GM12878 (cell line): Measurements from ENCODE around the gene PTCRA. TPM values are rescaled to one million over a fixed set of nuclear protein-coding genes. Genes with fewer than 3 reads are reported as not detected.

ENCODE experiments used
- ATAC-seq: fragments of 200-7000 bp; cut with Tn5 transposase; 3 replicates; pipeline ENCODE4 v1.9.1; 2020; ENCODE audit warnings: mild to moderate bottlenecking, moderate library complexity
- BruUV-seq: library from RNA; stranded (reverse); fragments of 400-500 nt; replicated peaks from 2 replicates; lab custom pipeline; 2021; lab: Mats Ljungman, UMichigan
- CTCF ChIA-PET: fragments of 300-600 bp; sonication (Branson Sonifier 250); formaldehyde crosslinking; extraction: SDS; loops from one replicate; lab custom pipeline; 2021; ENCODE audit warnings: inconsistent platforms; lab: Yijun Ruan, JAX
- POLR2A ChIA-PET: fragments of 350-600 bp; formaldehyde crosslinking; extraction: SDS; loops from one replicate; lab custom pipeline; 2021; ENCODE audit warnings: inconsistent platforms; lab: Charles Lee
- RAD21 ChIA-PET: fragments of 300-600 bp; sonication (Branson Sonifier 250); formaldehyde crosslinking; loops from one replicate; lab custom pipeline; 2023; ENCODE audit warnings: antibody characterized with exemption; ENCODE audit not compliant: unreplicated experiment; lab: Charles Lee
- SMC1A ChIA-PET: fragments of 300-600 bp; sonication (Branson Sonifier 250); formaldehyde crosslinking; loops from one replicate; lab custom pipeline; 2023; ENCODE audit not compliant: unreplicated experiment, uncharacterized antibody; lab: Charles Lee
- DNase-seq: peaks from one replicate; pipeline ENCODE4 v3.0.0-alpha.2; 2011; ENCODE audit warnings: low read depth, low spot score
- FAIRE-seq: peaks from 3 replicates; lab custom pipeline; 2011; peaks lifted over from hg19 to GRCh38; lab: Jason Lieb, UNC
- H2AFZ ChIP-seq: 2 replicates; pipeline ENCODE4 v1.6.0; 2011; ENCODE audit warnings: low read depth, low read length, control low read depth; ENCODE audit not compliant: control insufficient read depth
- H3K27ac ChIP-seq: 2 replicates; pipeline ENCODE4 v1.5.1; 2011; ENCODE audit warnings: control low read depth; ENCODE audit not compliant: control insufficient read depth, insufficient read depth
- H3K27me3 ChIP-seq, 2 experiments: replicated peaks in 1 of 2; 2 replicates each; pipeline versions ENCODE4 v1.6.0 to v1.6.1; 2011; ENCODE audit warnings: low read length in 1 of 2; ENCODE audit not compliant: control insufficient read depth in 2 of 2, insufficient read depth in 2 of 2
- H3K36me3 ChIP-seq, 2 experiments: 2 replicates each; pipeline ENCODE4 v1.5.1; 2011; ENCODE audit warnings: low read length in 1 of 2; ENCODE audit not compliant: control insufficient read depth in 2 of 2, insufficient read depth in 2 of 2
- H3K4me1 ChIP-seq: 2 replicates; pipeline ENCODE4 v1.6.1; 2011; ENCODE audit warnings: mild to moderate bottlenecking, low read length, moderate library complexity, mixed read lengths; ENCODE audit not compliant: control insufficient read depth, insufficient read depth
- H3K4me2 ChIP-seq: 2 replicates; pipeline ENCODE4 v1.6.0; 2011; ENCODE audit warnings: control low read depth; ENCODE audit not compliant: control insufficient read depth, insufficient read depth
- H3K4me3 ChIP-seq: fragments of 200-600 bp; sonication (generic); 2 replicates; pipeline ENCODE4 v1.5.1; 2016
- H3K79me2 ChIP-seq: 2 replicates; pipeline ENCODE4 v1.6.0; 2011; ENCODE audit warnings: low read length; ENCODE audit not compliant: control insufficient read depth, insufficient read depth
- H3K9ac ChIP-seq: 2 replicates; pipeline ENCODE4 v1.8.0; 2011; ENCODE audit warnings: low read length, control low read depth, mixed read lengths; ENCODE audit not compliant: control insufficient read depth, insufficient read depth
- H3K9me3 ChIP-seq: replicated peaks from 3 replicates; pipeline ENCODE4 v1.5.1; 2011; ENCODE audit warnings: mild to moderate bottlenecking, low read length; ENCODE audit not compliant: control insufficient read depth, insufficient read depth
- H4K20me1 ChIP-seq: 2 replicates; pipeline ENCODE4 v1.6.0; 2011; ENCODE audit not compliant: control insufficient read depth, insufficient read depth
- CUX1 ChIP-seq: IDR thresholded peaks from 2 replicates; pipeline ENCODE4 v1.6.1; 2012; ENCODE audit warnings: improper control_type of control experiment, low read depth, low read length; ENCODE audit not compliant: insufficient replicate concordance
- HSF1 ChIP-seq: fragments of 150-350 bp; IDR thresholded peaks from 2 replicates; pipeline ENCODE4 v1.6.1; 2014; ENCODE audit warnings: mild to moderate bottlenecking, low read depth, low read length
- POLR2A ChIP-seq: IDR thresholded peaks from 2 replicates; pipeline ENCODE4 v1.6.1; 2011; ENCODE audit warnings: low read depth, mild to moderate bottlenecking, low read length
- ZNF384 ChIP-seq: IDR thresholded peaks from 2 replicates; pipeline ENCODE4 v1.6.1; 2012; ENCODE audit warnings: low read depth, mild to moderate bottlenecking, low read length, improper control_type of control experiment, borderline replicate concordance
- WGBS: methylation state at CpG from one replicate; pipeline ENCODE4 v1.1.6; 2016; ENCODE audit warnings: low lambda C conversion rate; ENCODE audit not compliant: insufficient replicate concordance, insufficient coverage; ENCODE audit errors: missing lambda C conversion rate; 5-methylcytosine and 5-hydroxymethylcytosine counted together
- in situ Hi-C: fragments of 300-500 bp; cut with MboI; formaldehyde crosslinking; loops from 9 replicates; pipeline ENCODE4 v1.14.3; 2018; ENCODE audit warnings: mixed read lengths
- intact Hi-C: fragments of 100-400 bp; cut with micrococcal nuclease; formaldehyde crosslinking; loops from one replicate; pipeline ENCODE4 v1.14.2; 2022; ENCODE audit not compliant: unreplicated experiment
- polyA plus RNA-seq, 11 experiments: library from polyadenylated mRNA; depleted of rRNA in 4 of 11; unstranded in 6 of 11; stranded (reverse) in 5 of 11; fragments of >200 nt; fragmentation: Nextera tagmentation in 4 of 11; fragmentation: Illumina TruSeq in 1 of 11; extraction: Ambion mirVana in 4 of 11; extraction: Trizol in 1 of 11; gene quantifications; 1 replicate in 1 of 11; 2 replicates in 10 of 11; pipeline versions ENCODE4 v1.2.1 to v1.2.3, GENCODE V29; 2011 to 2016; ENCODE audit warnings: inconsistent platforms in 2 of 11, missing spikeins in 2 of 11, low read depth in 1 of 11
- total RNA-seq, 4 experiments: library from RNA; depleted of rRNA in 3 of 4; stranded (reverse); fragments of >200 nt in 3 of 4; fragmentation: Illumina TruSeq in 1 of 4; extraction: Trizol in 1 of 4; gene quantifications; 2 replicates each; pipeline versions ENCODE4 v1.2.1 to v1.2.3, GENCODE V29; 2013 to 2021

Gene PTCRA
- total and polyA plus RNA-seq, 10 of the 15 experiments (the other 5 are each of a cell fraction or from before 2014, with no cell fraction given) = 0.10 to 1.1 (median 0.19) TPM; not detected in 4

DNA sequence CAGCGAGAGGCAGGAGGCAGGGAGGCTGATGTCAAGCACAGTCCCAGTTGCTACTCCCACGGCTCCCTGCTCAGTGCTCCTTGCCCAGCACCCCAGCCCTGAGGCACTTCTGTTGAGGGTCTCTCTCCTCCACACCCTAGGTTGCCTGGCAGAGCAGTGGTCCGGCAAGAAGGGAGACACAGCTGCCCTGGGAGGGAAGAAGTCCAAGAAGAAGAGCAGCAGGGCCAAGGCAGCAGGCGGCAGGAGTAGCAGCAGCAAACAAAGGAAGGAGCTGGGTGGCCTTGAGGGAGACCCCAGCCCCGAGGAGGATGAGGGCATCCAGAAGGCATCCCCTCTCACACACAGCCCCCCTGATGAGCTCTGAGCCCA is 22.6 kb downstream of the PTCRA start:
- no peak overlapping the region for H3K4me2 ChIP-seq
- no peaks in the 10 kb centered on the region for H3K27me3 ChIP-seq
- in situ Hi-C loops (no loop called here), intact Hi-C loops (no loop called here)
- 85% methylated on average over 5 of the region's 5 CpGs for WGBS
- RAD21 ChIA-PET = no interaction called here
- peaks cover 41 to 45% of the 10 kb centered on the region in 2 experiments for H3K36me3 ChIP-seq
- FAIRE-seq (no peak), DNase-seq (no peak), ATAC-seq (no peak)
- H3K9ac ChIP-seq = no peak overlapping the region
- H3K79me2 ChIP-seq = peaks cover 21% of the 10 kb centered on the region
- SMC1A ChIA-PET = interaction anchor here (0.5 to 1.0 kb wide), 2 partner anchors 34 to 63 kb away, joined by 3 read pairs; no protein-coding TSS in a partner anchor
- H2AFZ ChIP-seq = no peak overlapping the region
- H4K20me1 ChIP-seq = peaks cover 12% of the 10 kb centered on the region
- peaks cover 20% of the 10 kb centered on the region for H3K4me1 ChIP-seq
- no peaks in the 10 kb centered on the region for H3K9me3 ChIP-seq
- CTCF ChIA-PET = interaction anchor here (1.2 kb wide), 1 partner anchor 205 kb away, joined by 3 read pairs; no protein-coding TSS in a partner anchor
- POLR2A ChIA-PET = no interaction called here
- no peak overlapping the region for H3K4me3 ChIP-seq
- TF ChIP-seq CUX1 (no peak), POLR2A (peak; percentile 45; the same call in 1 of the 2 replicates), ZNF384 (no peak), HSF1 (no peak)
- BruUV-seq = no TSS peak
- no peak overlapping the region for H3K27ac ChIP-seq
